ENCODE results near the gene SCEL. TPM values are rescaled to one million over a fixed set of nuclear protein-coding genes. Genes with fewer than 3 reads are reported as not detected.

Gene SCEL
- polyA plus RNA-seq, 1 donor from 2014 or later = 0.24 TPM

- Histone ChIP-seq H3K4me3 (ENCODE audit: low read length) (no peak overlapping the region), H3K9me3 (ENCODE audit: low read length) (no peaks in the 10 kb centered on the region), H3K4me2 (ENCODE audit: low read length) (no peak overlapping the region), H2AFZ (ENCODE audit: low read depth, low read length) (no peak overlapping the region), H3K9ac (ENCODE audit: low read length) (no peak overlapping the region), H3F3A (ENCODE audit: insufficient read depth, low read length, poor library complexity, severe bottlenecking) (no peaks in the 10 kb centered on the region), H3K79me2 (replicated peaks; ENCODE audit: insufficient read depth, low read length) (no peaks in the 10 kb centered on the region), H4K20me1 (ENCODE audit: insufficient read depth) (no peaks in the 10 kb centered on the region), H3K27ac (ENCODE audit: low read length) (no peak overlapping the region), H3K9me2 (ENCODE audit: insufficient read depth, low read length) (no peaks in the 10 kb centered on the region), H3K36me3 (ENCODE audit: insufficient read depth, low read length) (no peaks in the 10 kb centered on the region), H3K27me3 (ENCODE audit: insufficient read depth, low read depth, low read length) (no peaks in the 10 kb centered on the region)
- TF ChIP-seq MXI1 (conservative IDR thresholded peaks at IDR 0.05; ENCODE audit: poor library complexity, severe bottlenecking) = no peak
- TF ChIP-seq SMC3 (conservative IDR thresholded peaks at IDR 0.05; ENCODE audit: poor library complexity) = no peak
- no peak for TF ChIP-seq EP300 (conservative IDR thresholded peaks at IDR 0.05; ENCODE audit: poor library complexity, severe bottlenecking)
- TF ChIP-seq RAD21 (conservative IDR thresholded peaks at IDR 0.05) = no peak
- no peak for TF ChIP-seq REST (IDR thresholded peaks at IDR 0.05; ENCODE audit: borderline replicate concordance)
- no peak for TF ChIP-seq EZH2 (IDR thresholded peaks at IDR 0.05; ENCODE audit: borderline replicate concordance, insufficient read depth, low read length, poor library complexity, severe bottlenecking)
- TF ChIP-seq CTCF (IDR thresholded peaks at IDR 0.05; ENCODE audit: poor library complexity, severe bottlenecking) = no peak
These were observed 63.8 kb downstream of the SCEL start for GRCh38 chr13:77599351-77599750.

GRCh38 chr13:77600701-77601100 lies 65.2 kb downstream of the SCEL start:
- Histone ChIP-seq H4K20me1 (ENCODE audit: insufficient read depth) (no peaks in the 10 kb centered on the region), H3K36me3 (ENCODE audit: insufficient read depth, low read length) (no peaks in the 10 kb centered on the region), H3K9me3 (ENCODE audit: low read length) (no peaks in the 10 kb centered on the region), H2AFZ (ENCODE audit: low read depth, low read length) (no peak overlapping the region), H3K9ac (ENCODE audit: low read length) (no peak overlapping the region), H3K27me3 (ENCODE audit: insufficient read depth, low read depth, low read length) (no peaks in the 10 kb centered on the region), H3K4me3 (ENCODE audit: low read length) (no peak overlapping the region), H3F3A (ENCODE audit: insufficient read depth, low read length, poor library complexity, severe bottlenecking) (no peaks in the 10 kb centered on the region), H3K27ac (ENCODE audit: low read length) (no peak overlapping the region), H3K4me2 (ENCODE audit: low read length) (no peak overlapping the region), H3K79me2 (replicated peaks; ENCODE audit: insufficient read depth, low read length) (no peaks in the 10 kb centered on the region), H3K9me2 (ENCODE audit: insufficient read depth, low read length) (no peaks in the 10 kb centered on the region)
- no peak for TF ChIP-seq MXI1 (conservative IDR thresholded peaks at IDR 0.05; ENCODE audit: poor library complexity, severe bottlenecking)
- no peak for TF ChIP-seq EZH2 (IDR thresholded peaks at IDR 0.05; ENCODE audit: borderline replicate concordance, insufficient read depth, low read length, poor library complexity, severe bottlenecking)
- TF ChIP-seq POLR2AphosphoS5 (IDR thresholded peaks at IDR 0.05) = no peak
- no peak for TF ChIP-seq SMC3 (conservative IDR thresholded peaks at IDR 0.05; ENCODE audit: poor library complexity)
- TF ChIP-seq RAD21 (conservative IDR thresholded peaks at IDR 0.05) = no peak
- no peak for TF ChIP-seq EP300 (conservative IDR thresholded peaks at IDR 0.05; ENCODE audit: poor library complexity, severe bottlenecking)
- no peak for TF ChIP-seq REST (IDR thresholded peaks at IDR 0.05; ENCODE audit: borderline replicate concordance)
- TF ChIP-seq TAF1 (IDR thresholded peaks at IDR 0.05; ENCODE audit: low read depth) = no peak
- no peak for TF ChIP-seq CTCF (IDR thresholded peaks at IDR 0.05; ENCODE audit: poor library complexity, severe bottlenecking)
